GM21723 (cell line): ENCODE measurements around the gene NDUFA3.

Experiments
- ATAC-seq: cut with Tn5 transposase; IDR thresholded peaks from one replicate; pipeline ENCODE4 v1.9.1; 2021; ENCODE audit warnings: mild to moderate bottlenecking, moderate library complexity; ENCODE audit not compliant: unreplicated experiment

The NDUFA3 gene

GRCh38 chr19:54137699-54138488, 35.2 kb downstream of the NDUFA3 start, which contains the start of gene CNOT3:
Gene CNOT3 (plus strand): TSS chr19:54137762. CDS start chr19:54142979, 5,217 bp downstream.
- ATAC-seq, result no peak

GRCh38 chr19:54138489-54139256, 36.0 kb downstream of the NDUFA3 start:
- ATAC-seq, result no peak

GRCh38 chr19:54141356-54141755, 38.7 kb downstream of the NDUFA3 start:
- no peak for ATAC-seq

DNA sequence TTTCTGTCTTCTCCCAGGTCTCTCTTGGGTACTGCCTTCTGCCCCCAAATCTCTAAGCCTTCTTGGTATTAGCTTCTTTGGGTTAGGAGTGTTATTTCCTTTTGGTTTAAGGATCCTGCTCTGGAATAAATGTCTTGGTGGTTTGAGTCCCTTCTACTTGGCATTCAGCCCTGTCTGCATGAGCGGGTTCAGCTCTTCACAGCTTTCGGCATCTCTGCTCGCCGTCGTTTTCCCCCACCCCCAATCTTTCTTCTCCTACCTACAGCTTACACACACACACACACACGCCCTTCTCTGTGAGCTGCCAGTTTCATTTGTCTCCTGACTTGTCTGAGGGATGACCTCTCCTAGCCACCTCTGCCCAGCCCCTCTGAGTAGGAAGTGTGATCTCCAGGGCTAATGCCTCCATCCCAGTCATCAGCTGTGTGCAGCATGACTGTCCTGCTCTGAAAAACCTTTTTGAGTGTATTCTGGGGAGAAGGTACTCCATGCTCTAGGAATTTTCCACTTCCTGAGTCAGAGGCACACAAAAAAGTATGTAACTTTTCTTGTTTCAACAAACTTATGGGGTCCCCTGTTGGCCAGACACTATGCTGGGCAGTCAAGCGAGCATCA, 39.6 kb downstream of the NDUFA3 start:
- no peak for ATAC-seq

DNA sequence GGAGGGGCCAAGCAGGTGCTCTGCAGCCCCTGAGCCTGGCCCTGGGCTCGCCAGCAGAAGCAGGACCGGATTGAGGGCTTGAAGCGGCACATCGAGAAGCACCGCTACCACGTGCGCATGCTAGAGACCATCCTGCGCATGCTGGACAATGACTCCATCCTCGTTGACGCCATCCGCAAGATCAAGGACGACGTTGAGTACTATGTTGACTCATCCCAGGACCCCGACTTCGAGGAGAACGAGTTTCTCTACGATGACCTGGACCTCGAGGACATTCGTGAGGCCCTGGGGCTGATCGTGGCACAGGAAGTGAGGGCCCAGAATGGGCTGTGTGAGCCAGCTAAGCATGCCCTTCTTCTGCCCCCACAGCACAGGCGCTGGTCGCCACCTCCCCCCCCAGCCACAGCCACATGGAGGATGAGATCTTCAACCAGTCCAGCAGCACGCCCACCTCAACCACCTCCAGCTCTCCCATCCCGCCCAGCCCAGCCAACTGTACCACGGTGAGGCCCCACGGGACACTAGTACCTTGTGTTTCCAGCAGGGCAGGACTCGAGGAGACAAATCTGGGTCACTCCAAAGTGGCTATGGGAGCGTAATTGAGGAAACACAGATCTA, 43.0 kb downstream of the NDUFA3 start:
- no peak for ATAC-seq

DNA sequence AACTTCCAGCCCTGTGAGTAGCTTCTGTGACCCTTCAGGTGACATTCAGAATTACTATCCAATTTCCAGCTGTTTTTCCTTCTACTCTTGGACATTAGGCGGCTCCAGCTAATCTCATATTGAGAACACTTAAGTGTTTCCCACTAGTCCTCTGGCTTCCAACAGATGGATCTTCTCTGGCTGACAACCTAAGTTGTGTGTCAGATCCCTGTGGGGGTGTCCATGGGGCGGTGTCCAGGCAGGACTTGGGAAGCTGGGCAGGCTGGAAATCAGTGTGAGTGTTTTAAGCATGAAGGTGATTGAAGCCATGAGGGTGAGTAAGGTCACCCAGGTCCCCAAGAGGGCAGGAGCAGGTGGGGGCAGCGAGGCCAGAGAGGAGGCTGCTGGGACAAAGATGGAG, 45.0 kb downstream of the NDUFA3 start:
- ATAC-seq, result no peak

DNA sequence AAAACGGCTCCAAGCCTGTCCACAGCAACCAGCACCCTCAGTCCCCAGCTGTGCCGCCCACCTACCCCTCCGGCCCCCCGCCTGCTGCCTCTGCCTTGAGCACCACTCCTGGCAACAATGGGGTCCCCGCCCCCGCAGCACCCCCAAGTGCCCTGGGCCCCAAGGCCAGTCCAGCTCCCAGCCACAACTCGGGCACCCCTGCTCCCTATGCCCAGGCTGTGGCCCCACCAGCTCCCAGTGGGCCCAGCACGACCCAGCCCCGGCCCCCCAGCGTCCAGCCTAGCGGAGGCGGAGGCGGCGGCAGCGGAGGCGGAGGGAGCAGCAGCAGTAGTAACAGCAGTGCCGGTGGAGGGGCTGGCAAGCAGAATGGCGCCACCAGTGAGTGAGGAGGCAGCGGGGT, 45.5 kb downstream of the NDUFA3 start:
- ATAC-seq, result no peak

DNA sequence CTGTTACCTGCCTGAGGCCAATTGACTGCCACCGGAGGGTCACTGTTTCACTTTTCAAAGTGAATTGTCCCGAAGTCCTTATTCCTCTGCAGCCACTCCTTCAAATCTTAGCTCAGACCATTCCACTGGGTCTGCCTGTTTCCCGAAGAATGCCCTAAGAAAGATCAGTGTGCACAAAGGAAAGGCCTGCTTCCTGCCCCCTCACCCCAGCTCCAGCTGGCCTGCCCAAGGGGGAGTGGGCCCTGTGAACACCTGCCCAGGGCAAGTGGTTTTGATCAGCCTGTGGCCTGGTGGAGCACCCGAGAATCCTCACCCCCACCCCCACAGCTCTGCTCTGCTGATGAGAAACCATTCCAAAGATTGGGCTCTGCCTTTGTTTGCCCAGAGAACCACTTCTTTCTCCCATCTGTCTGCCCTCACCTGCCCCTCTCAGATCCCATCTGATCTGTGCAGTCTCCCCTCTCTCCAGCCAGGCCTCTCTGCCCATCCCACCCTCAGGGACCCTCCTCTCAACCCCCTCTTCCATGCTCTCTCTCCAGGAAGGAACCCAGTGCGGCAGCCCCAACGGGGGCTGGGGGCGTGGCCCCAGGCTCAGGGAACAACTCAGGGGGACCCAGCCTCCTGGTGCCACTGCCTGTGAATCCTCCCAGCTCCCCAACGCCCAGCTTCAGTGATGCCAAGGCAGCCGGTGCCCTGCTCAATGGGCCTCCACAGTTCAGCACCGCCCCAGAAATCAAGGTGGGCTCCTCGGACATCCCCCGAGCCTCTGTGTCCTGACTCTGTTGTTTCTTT, 46.6 kb downstream of the NDUFA3 start:
- ATAC-seq, result no peak

DNA sequence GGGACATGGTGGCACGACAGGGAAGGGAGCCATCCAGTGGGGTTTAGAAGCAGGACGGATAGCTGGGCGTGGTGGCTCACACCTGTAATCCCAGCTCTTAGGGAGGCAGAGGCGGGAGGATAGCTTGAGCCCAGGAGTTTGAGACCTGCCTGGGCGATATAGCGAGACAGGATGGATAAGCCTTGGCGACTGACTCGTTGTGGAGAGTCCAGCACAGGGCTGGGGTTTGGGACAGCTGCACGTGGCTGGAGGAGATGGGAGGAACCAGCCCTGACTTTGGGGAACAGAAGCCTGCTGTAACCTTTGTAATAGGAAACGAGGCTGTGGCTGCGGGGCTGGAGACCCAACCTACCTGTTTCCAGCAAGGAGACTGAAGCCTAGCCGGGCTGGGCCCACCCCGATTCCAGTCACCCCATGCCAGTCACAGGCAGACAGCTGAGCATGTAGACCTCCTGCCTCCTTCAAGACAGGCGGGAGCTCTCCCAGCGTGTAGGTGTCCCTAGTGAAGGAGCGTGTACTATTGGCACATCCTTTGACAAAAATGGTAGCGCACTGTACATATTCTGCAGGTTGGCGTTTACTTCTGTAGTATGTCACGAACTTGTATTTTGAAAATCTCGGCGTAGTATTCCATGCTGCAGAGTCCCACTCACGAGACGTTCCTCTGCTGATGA, 48.8 kb downstream of the NDUFA3 start:
- ATAC-seq, result no peak

DNA sequence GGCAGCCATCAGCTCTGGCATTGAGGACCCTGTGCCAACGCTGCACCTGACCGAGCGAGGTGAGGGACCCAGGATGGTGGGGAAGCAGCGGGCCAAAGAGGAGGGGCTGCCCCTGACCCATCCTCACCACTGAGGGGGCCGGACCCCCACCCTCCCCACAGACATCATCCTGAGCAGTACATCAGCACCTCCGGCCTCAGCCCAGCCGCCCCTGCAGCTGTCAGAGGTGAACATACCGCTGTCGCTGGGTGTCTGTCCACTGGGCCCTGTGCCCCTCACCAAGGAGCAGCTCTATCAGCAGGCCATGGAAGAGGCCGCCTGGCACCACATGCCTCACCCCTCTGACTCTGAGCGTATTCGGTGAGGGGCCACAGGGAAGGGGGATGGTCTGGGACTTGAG, 49.6 kb downstream of the NDUFA3 start:
- ATAC-seq, result no peak

DNA sequence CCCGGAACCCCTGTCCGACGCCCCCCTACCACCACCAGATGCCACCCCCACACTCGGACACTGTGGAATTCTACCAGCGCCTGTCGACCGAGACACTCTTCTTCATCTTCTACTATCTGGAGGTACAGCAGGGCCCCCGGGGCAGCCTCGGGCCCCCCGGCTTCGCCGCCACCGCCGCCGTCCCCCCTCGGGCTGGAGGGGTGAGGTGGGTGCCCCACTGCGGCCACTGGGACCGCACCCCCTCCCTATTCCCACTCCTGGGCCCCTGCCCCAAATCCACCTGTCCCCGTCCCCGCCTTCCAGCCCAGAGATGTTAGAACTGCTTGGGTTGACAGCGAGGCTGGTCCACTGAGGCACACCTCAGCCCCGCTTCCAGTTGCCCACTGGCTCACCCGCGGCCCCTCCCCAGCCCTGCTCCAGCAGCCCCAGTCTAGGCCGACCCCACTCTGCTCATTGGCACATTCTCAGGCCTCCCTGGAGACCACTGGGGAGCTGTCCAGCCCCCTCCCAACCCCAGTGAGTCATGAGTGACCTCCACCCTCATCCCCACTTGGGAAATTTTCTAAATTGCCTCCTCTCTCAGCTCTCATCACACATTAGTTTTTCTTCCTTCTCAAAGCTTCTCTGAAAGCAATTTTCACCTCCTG, 50.3 kb downstream of the NDUFA3 start:
- ATAC-seq, result no peak

DNA sequence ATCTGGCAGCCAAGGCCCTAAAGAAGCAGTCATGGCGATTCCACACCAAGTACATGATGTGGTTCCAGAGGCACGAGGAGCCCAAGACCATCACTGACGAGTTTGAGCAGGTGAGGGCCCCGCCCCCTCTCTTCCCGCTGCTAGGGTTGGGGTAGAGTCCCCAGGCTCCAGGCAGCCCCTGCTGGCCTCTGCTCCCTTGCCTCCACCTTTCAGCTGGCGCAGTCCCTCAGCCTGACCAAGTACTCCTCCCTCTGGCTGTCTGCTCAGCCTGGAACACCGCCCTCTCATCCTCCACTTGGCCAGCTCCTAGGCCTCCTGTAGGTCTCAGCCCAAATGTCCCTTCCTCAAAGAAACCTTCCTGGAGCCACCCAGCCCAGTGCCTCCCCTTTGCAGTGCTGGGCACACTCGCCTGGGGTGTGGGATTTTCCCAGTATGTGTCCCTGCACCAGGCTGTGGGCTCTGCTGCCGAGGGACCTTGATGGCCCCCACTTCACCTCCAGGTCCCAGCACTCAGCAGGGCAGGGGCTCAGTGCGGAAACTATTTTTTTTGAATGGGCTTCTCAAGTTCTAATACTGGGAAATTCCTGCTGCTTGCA, 51.2 kb downstream of the NDUFA3 start:
- ATAC-seq, result no peak

GRCh38 chr19:54154603-54155345, 52.1 kb downstream of the NDUFA3 start:
- no peak for ATAC-seq

DNA sequence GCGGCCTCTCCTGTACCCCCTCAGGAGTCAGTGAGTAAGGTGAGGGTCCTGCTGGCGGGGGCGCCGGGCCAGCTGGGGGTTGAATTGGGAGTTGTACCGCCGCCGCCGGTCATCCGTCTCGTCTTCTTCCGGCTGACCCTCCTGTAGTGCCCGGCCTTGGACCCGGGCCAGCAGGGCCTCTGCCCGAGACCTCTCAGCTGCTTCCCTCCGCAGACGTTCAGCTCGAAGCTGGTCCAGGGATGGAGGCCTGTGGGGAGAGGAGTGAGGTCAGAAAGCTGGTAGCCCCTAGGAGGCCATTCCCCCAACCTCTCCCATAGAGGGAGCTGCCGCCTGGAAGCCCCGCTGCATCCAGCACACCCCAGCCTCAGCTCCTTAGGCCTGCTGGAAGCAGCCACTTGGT, 53.0 kb downstream of the NDUFA3 start:
- ATAC-seq, result no peak

DNA sequence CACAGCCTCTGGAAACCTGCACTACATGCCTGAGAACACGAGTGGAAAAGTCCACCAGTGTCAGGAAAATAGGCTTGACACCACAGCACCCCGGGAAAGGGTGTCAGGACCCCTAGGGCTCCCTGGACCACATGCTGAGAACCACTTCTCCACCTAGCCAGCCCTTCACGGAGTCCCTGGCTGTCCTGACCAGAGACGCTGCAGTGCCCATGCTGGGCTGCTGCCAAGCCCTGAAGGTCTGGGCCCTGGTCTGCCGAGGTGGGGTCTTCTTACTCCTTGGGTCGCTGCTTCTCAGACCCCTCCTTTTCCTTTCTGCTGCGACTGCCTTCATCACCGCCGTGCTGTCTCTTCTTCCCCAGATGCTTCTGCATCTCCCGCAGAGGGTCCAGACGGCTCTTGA, 53.8 kb downstream of the NDUFA3 start:
- ATAC-seq, result no peak

- ATAC-seq, result no peak
Measured at GRCh38 chr19:54156953-54157352, 54.3 kb downstream of the NDUFA3 start.
